HL-60 (cell line): ENCODE data around the gene THUMPD3.

Experiments
- DNase-seq, 2 experiments: peaks; one replicate each; pipeline ENCODE4 v3.0.0-alpha.2; 2010 to 2020; ENCODE audit warnings: low read depth in 1 of 2, low spot score in 1 of 2
- H3K27ac ChIP-seq: fragments of 250-450 bp; sonication (Bioruptor Pico); replicated peaks from 2 replicates; pipeline ENCODE4 v1.5.1; 2020; ENCODE audit warnings: mild to moderate bottlenecking, moderate library complexity
- H3K27me3 ChIP-seq: fragments of 250-450 bp; sonication (Bioruptor Pico); 2 replicates; pipeline ENCODE4 v1.5.1; 2021; ENCODE audit warnings: mild to moderate bottlenecking, moderate library complexity; ENCODE audit not compliant: insufficient read depth, poor library complexity, severe bottlenecking
- H3K4me3 ChIP-seq: replicated peaks from 2 replicates; pipeline ENCODE4 v1.5.1; 2011; ENCODE audit warnings: mild to moderate bottlenecking, control low read depth, low read length; ENCODE audit not compliant: insufficient read depth
- CTCF ChIP-seq: IDR thresholded peaks from one replicate; pipeline ENCODE4 v1.5.1; 2011; ENCODE audit warnings: low read length, control low read depth, inconsistent platforms; ENCODE audit not compliant: insufficient read depth
- GABPA ChIP-seq: IDR thresholded peaks from 2 replicates; pipeline ENCODE4 v1.6.1; 2012; ENCODE audit warnings: low read depth
- POLR2AphosphoS5 ChIP-seq: IDR thresholded peaks from 2 replicates; pipeline ENCODE4 v1.6.1; 2012; ENCODE audit warnings: low read depth
- REST ChIP-seq: IDR thresholded peaks from 2 replicates; pipeline ENCODE4 v1.6.1; 2012; ENCODE audit warnings: low read depth; ENCODE audit not compliant: insufficient replicate concordance
- SPI1 ChIP-seq: IDR thresholded peaks from 2 replicates; pipeline ENCODE4 v1.6.1; 2012; ENCODE audit warnings: low read depth, mild to moderate bottlenecking, borderline replicate concordance

The THUMPD3 gene

GRCh38 chr3:9385187-9386077 is 22.6 kb downstream of the THUMPD3 start:
- Histone ChIP-seq H3K4me3 (no peak overlapping the region), H3K27me3 (no peaks in the 10 kb centered on the region), H3K27ac (peak overlapping the region; percentile 18; the same call in 1 of the 2 replicates)
- no peak for TF ChIP-seq SPI1
- TF ChIP-seq POLR2AphosphoS5, result no peak
- TF ChIP-seq CTCF, result no peak
- no peak for TF ChIP-seq GABPA
- TF ChIP-seq REST, result no peak
- DNase-seq, result no peak

GRCh38 chr3:9386078-9386459 is 23.2 kb downstream of the THUMPD3 start:
- no peak for DNase-seq
- TF ChIP-seq POLR2AphosphoS5 (no peak), SPI1 (no peak), CTCF (no peak), REST (no peak), GABPA (no peak)
- Histone ChIP-seq H3K27me3 (no peaks in the 10 kb centered on the region), H3K27ac (no peak overlapping the region), H3K4me3 (no peak overlapping the region)

GRCh38 chr3:9386501-9387321 is 23.9 kb downstream of the THUMPD3 start:
- DNase-seq, result no peak
- peak overlapping the region; percentile 28 for H3K27ac ChIP-seq

More at GRCh38 chr3:9386501-9387321, 23.9 kb downstream of the THUMPD3 start:
- no peaks in the 10 kb centered on the region for H3K27me3 ChIP-seq
- no peak overlapping the region for H3K4me3 ChIP-seq
- no peak for TF ChIP-seq CTCF
- no peak for TF ChIP-seq REST
- TF ChIP-seq GABPA, result no peak
- no peak for TF ChIP-seq POLR2AphosphoS5
- TF ChIP-seq SPI1, result no peak
